Stimulated activated naive CD8-positive, alpha-beta T cell treated with anti-CD3 and anti-CD28 coated beads, Interleukin-15, Interleukin-2, amounts not matched to agents 100 ng/mL and 50 ng/mL, for 24 hours (primary cell): ENCODE results near the gene PACSIN2.
"Not testable (repeated sequence)": the region's sequence is repeated elsewhere in the genome, so short reads cannot be mapped to it uniquely, and the experiment has no call there.

Source experiments
- H3K27ac Mint-ChIP-seq: one replicate; pipeline ENCODE4 v1.8.0; 2021; ENCODE audit warnings: mild to moderate bottlenecking, mixed read lengths
- H3K27me3 Mint-ChIP-seq: one replicate; pipeline ENCODE4 v1.8.0; 2021; ENCODE audit warnings: mixed read lengths
- H3K36me3 Mint-ChIP-seq: one replicate; pipeline ENCODE4 v1.8.0; 2021; ENCODE audit warnings: low read depth, mixed read lengths
- H3K4me1 Mint-ChIP-seq: one replicate; pipeline ENCODE4 v1.8.0; 2021; ENCODE audit warnings: low read depth, mixed read lengths
- H3K4me3 Mint-ChIP-seq: one replicate; pipeline ENCODE4 v1.8.0; 2021; ENCODE audit warnings: mild to moderate bottlenecking, mixed read lengths
- H3K9me3 Mint-ChIP-seq: one replicate; pipeline ENCODE4 v1.8.0; 2021; ENCODE audit warnings: mixed read lengths

Gene PACSIN2

DNA sequence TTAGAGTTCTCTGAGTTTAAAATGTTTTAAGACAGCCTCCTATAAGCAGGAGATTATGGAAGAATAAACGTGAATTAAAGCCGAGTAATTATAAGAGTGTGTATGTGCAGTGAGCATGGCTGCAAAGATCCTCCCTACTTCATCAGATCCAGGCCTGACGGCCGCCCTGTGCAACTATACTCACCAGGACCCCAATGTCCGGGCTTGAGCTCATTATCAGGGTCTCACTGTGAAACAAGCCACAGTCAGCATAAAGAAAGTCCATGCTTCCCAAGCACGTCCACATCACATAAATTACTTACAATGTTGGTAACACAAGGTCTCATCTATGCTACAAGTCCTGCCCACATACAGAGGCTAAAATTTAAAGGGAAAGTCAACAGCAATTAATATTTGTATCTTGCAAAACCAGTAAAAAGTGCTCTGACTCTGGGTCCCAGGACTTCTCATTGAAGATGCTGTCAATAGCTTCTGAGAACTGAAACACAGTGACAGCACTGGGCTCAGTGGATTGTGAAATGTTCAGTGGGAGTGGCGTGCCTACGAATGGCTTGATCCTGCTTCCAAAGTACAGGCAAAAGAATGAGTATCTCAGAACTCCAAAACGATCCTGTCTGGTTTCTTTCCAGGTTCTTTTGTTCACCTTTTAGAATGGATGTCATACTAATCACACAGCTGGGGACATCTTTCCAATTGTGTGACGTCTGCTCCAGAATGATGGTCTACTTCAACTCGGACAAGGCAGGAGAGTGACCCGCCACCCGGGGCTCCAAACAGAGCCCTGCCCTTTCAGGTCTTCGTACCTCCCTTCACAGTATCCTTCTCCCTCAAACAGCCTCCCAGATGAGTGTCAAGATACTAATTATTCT is 85.7 kb downstream of the PACSIN2 start:
- H3K4me3 Mint-ChIP-seq, result no peak overlapping the region
- no peaks in the 10 kb centered on the region for H3K36me3 Mint-ChIP-seq
- no peaks in the 10 kb centered on the region for H3K27me3 Mint-ChIP-seq
- H3K9me3 Mint-ChIP-seq, result no peaks in the 10 kb centered on the region
- peaks cover 79% of the 10 kb centered on the region for H3K4me1 Mint-ChIP-seq
- peak overlapping the region; percentile 56 for H3K27ac Mint-ChIP-seq

- H3K4me3 Mint-ChIP-seq, result no peak overlapping the region
- H3K27ac Mint-ChIP-seq, result no peak overlapping the region
- H3K27me3 Mint-ChIP-seq, result no peaks in the 10 kb centered on the region
- H3K36me3 Mint-ChIP-seq, result no peaks in the 10 kb centered on the region
- H3K4me1 Mint-ChIP-seq, result peaks cover 76% of the 10 kb centered on the region
- H3K9me3 Mint-ChIP-seq, result no peaks in the 10 kb centered on the region
These were observed 87.0 kb downstream of the PACSIN2 start for GRCh38 chr22:42927966-42928365.

- H3K36me3 Mint-ChIP-seq, result no peaks in the 10 kb centered on the region
These were observed 88.2 kb downstream of the PACSIN2 start for GRCh38 chr22:42926768-42927167.

DNA sequence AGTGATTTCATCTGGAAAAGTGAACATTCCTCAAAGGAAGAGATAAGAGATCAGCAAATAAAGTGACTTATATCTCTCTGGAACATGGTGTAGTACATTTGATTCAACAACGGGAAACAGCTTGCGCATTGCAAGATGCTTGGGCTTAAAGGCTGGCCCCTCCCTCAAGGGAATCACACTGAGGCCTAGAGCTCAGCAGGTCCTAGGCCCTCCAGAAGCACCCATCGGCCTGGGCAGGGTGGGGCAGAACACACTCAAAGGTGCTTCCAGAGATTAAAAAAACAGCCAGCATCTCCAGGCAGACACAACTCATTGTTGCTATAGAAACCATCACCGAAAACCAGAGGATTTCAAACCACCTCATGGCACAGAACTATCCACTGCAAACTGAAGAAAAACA is 88.8 kb downstream of the PACSIN2 start:
- Mint-ChIP-seq H3K4me3 (no peak overlapping the region), H3K27me3 (no peaks in the 10 kb centered on the region), H3K4me1 (peaks cover 74% of the 10 kb centered on the region), H3K36me3 (no peaks in the 10 kb centered on the region), H3K27ac (no peak overlapping the region), H3K9me3 (no peaks in the 10 kb centered on the region)

More at GRCh38 chr22:42926768-42927167, 88.2 kb downstream of the PACSIN2 start:
- Mint-ChIP-seq H3K9me3 (no peaks in the 10 kb centered on the region), H3K27me3 (no peaks in the 10 kb centered on the region), H3K4me3 (no peak overlapping the region), H3K4me1 (peaks cover 75% of the 10 kb centered on the region), H3K27ac (no peak overlapping the region)

GRCh38 chr22:42925598-42925997 is 89.4 kb downstream of the PACSIN2 start:
- Mint-ChIP-seq H3K27ac (no peak overlapping the region), H3K4me3 (no peak overlapping the region), H3K9me3 (no peaks in the 10 kb centered on the region), H3K4me1 (peaks cover 69% of the 10 kb centered on the region), H3K36me3 (no peaks in the 10 kb centered on the region), H3K27me3 (no peaks in the 10 kb centered on the region)

GRCh38 chr22:42925031-42925430 is 89.9 kb downstream of the PACSIN2 start:
- H3K27ac Mint-ChIP-seq, result not testable (repeated sequence)

DNA sequence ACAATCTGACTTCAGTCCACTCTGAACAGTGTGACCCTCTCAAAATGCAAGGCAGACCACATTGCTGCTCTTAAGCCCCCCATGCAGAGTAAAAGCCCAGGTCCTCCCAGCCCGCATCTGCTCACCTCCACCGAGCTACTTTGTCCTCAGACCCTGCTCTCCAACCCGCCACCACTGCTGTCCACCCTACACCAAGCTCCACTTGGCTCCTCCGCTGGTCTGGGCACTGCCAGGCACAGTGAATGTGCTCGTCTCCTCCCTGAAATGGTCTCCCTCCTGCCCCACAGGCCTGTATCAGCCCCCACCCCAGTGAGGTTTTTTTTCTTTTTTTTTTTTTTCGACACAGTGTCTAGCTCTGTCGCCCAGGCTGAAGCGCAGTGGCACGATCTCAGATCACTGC is 90.5 kb downstream of the PACSIN2 start:
- Mint-ChIP-seq H3K4me1 (peaks cover 63% of the 10 kb centered on the region), H3K27ac (no peak overlapping the region)

More at GRCh38 chr22:42925031-42925430, 89.9 kb downstream of the PACSIN2 start:
- not testable (repeated sequence) for H3K27me3 Mint-ChIP-seq, H3K4me3 Mint-ChIP-seq, H3K9me3 Mint-ChIP-seq, H3K36me3 Mint-ChIP-seq
- peaks cover 69% of the 10 kb centered on the region for H3K4me1 Mint-ChIP-seq

GRCh38 chr22:42922374-42923191 is 92.4 kb downstream of the PACSIN2 start:
- Mint-ChIP-seq H3K27me3 (no peaks in the 10 kb centered on the region), H3K4me1 (peaks cover 72% of the 10 kb centered on the region), H3K27ac (no peak overlapping the region), H3K36me3 (peaks cover 4% of the 10 kb centered on the region), H3K9me3 (no peaks in the 10 kb centered on the region), H3K4me3 (no peak overlapping the region)

More for the DNA sequence above, 90.5 kb downstream of the PACSIN2 start:
- Mint-ChIP-seq H3K9me3 (no peaks in the 10 kb centered on the region), H3K4me3 (no peak overlapping the region), H3K27me3 (no peaks in the 10 kb centered on the region), H3K36me3 (peaks cover 4% of the 10 kb centered on the region)

DNA sequence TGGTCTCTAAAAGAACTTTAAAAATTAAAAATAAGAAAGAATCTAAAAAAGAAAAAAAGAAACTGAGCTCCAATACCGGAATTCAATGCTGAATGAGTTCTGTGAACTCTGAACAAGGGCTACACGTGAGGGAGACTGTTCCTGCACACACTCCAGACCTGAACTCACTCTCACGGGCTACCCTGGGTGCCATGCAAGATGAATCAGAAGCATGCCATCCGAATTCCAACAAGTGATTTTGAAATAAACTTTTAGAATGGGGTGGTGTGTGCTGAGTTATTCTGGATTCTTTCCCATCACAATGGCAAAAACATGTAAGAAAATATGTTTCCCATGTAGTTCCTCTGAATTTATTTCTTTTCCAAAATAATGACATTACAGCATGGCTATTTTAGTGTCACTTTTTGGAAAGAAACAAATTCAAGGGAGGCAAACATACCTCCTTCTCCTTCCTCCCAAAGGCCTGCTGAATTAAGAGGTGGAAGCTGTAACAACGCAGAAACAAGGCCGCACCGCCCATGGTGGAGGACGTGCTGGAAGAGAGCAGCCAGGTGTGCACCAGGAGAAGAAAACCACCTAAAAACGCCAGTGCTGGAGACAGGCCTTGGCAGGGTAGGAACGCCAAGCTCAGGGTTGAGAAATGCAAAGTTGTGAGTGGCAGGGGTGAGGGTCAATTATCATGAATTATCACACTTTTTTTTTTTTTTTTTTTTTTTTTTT is 94.7 kb downstream of the PACSIN2 start:
- H3K9me3 Mint-ChIP-seq, result no peaks in the 10 kb centered on the region
- no peak overlapping the region for H3K27ac Mint-ChIP-seq
- peaks cover 4% of the 10 kb centered on the region for H3K36me3 Mint-ChIP-seq
- H3K27me3 Mint-ChIP-seq, result no peaks in the 10 kb centered on the region
- peaks cover 53% of the 10 kb centered on the region for H3K4me1 Mint-ChIP-seq
- H3K4me3 Mint-ChIP-seq, result no peak overlapping the region

GRCh38 chr22:42919199-42919598 is 95.8 kb downstream of the PACSIN2 start:
- Mint-ChIP-seq H3K4me1 (peaks cover 48% of the 10 kb centered on the region), H3K36me3 (peaks cover 4% of the 10 kb centered on the region), H3K27me3 (no peaks in the 10 kb centered on the region), H3K9me3 (no peaks in the 10 kb centered on the region), H3K4me3 (no peak overlapping the region), H3K27ac (no peak overlapping the region)

DNA sequence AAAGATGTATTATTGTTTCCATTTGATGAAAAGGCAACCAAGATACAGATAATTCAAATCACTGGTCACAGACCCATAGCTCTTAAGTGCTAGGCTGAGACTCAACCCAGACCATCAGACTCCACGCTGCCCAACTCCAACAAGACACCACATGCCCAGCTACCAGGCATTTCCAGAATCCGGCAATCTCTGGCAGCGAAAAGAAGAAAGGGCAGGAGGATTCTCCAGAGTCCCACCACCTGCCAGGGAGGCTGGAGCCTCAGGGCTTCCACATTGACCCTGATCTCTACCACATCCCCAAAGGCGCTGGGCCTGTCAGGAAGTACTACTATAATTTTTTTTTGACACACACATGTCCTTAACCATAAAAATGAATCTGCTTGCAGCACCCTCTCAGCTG is 96.4 kb downstream of the PACSIN2 start:
- Mint-ChIP-seq H3K27ac (no peak overlapping the region), H3K9me3 (no peaks in the 10 kb centered on the region)

DNA sequence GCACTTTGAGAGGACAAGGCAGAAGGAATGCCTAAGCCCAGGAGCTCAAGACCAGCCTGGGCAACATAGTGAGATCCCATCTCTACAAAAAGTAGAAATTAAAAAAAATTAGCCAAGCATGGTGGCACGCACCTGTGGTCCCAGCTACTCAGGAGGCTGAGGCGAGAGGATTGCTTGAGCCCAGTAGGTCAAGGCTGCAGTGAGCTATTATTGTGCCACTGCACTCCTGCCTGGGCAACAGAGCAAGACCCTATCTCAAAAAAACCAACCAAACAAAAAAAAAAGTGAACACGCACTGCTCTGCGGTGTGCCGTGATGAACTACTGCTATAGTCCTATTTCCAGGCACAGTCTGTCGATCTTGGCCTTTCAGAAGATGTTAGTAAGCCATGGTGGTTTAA is 97.6 kb downstream of the PACSIN2 start:
- not testable (repeated sequence) for H3K27ac Mint-ChIP-seq, H3K27me3 Mint-ChIP-seq, H3K36me3 Mint-ChIP-seq, H3K4me3 Mint-ChIP-seq, H3K9me3 Mint-ChIP-seq
- peaks cover 34% of the 10 kb centered on the region for H3K4me1 Mint-ChIP-seq

More for the DNA sequence above, 96.4 kb downstream of the PACSIN2 start:
- peaks cover 4% of the 10 kb centered on the region for H3K36me3 Mint-ChIP-seq
- H3K27me3 Mint-ChIP-seq, result no peaks in the 10 kb centered on the region
- H3K4me3 Mint-ChIP-seq, result no peak overlapping the region
- H3K4me1 Mint-ChIP-seq, result peaks cover 45% of the 10 kb centered on the region

- Mint-ChIP-seq H3K9me3 (no peaks in the 10 kb centered on the region), H3K36me3 (peaks cover 4% of the 10 kb centered on the region), H3K4me3 (no peak overlapping the region), H3K27ac (no peak overlapping the region), H3K4me1 (peaks cover 28% of the 10 kb centered on the region), H3K27me3 (no peaks in the 10 kb centered on the region)
These were observed 98.8 kb downstream of the PACSIN2 start for GRCh38 chr22:42915980-42916765.

DNA sequence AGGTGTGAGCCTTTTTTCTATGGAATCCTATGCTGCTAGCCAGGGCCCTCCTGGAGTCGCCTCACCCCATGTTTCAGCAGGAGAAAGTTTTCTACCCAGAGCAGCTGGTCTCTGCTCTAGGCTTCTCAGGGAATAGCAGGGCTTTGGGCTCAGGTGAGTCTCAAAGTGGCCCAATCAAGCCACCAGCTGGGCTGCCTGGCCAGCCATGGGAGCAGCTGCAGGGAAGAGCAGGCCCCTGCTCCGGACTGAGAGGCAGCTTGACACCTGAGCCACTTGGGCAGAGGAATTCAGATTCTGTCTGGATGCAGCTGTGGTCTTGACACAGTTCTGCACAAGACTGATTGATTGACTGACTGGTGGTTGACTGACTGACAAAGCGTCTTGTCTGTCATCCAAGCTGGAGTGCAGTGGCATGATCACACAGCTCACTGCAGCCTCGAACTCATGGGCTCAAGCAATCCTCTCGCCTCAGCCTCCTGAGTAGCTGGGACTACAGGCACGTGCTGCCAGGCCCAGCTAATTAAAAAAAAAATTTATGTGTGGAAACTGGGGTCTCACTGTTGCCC is 100.4 kb downstream of the PACSIN2 start:
- no peak overlapping the region for H3K4me3 Mint-ChIP-seq
- no peaks in the 10 kb centered on the region for H3K36me3 Mint-ChIP-seq
- peaks cover 23% of the 10 kb centered on the region for H3K4me1 Mint-ChIP-seq
- H3K27me3 Mint-ChIP-seq, result no peaks in the 10 kb centered on the region
- no peak overlapping the region for H3K27ac Mint-ChIP-seq
- no peaks in the 10 kb centered on the region for H3K9me3 Mint-ChIP-seq
